ENCODE results near the gene BPNT1. TPM values are rescaled to one million over a fixed set of nuclear protein-coding genes. Genes with fewer than 3 reads are reported as not detected.
"Not testable (repeated sequence)": the region's sequence is repeated elsewhere in the genome, so short reads cannot be mapped to it uniquely, and the experiment has no call there.

BPNT1 gene
- total RNA-seq, 2 donors from 2014 or later = 4.3 to 12.2 TPM

- Histone ChIP-seq H3K36me3 (replicated peaks in 1 of 2; ENCODE audit: insufficient read depth in 1 of 2, low read depth in 2 of 2) (peaks cover 0 to 3% of the 10 kb centered on the region in 2 donors), H3K9me3 (no peaks in the 10 kb centered on the region), H3K4me3 (no peak overlapping the region), H3K27me3 (no peaks in the 10 kb centered on the region), H3K4me1 (peaks cover 3% of the 10 kb centered on the region), H3K27ac (peak overlapping the region in 1 of 4 donors; percentile 23)
- intact Hi-C loops (cut with DNase I) = no loop called here
- DNase-seq = no peak
- TF ChIP-seq POLR2A (IDR thresholded peaks at IDR 0.05) = no peak
- TF ChIP-seq, protein P1, sequence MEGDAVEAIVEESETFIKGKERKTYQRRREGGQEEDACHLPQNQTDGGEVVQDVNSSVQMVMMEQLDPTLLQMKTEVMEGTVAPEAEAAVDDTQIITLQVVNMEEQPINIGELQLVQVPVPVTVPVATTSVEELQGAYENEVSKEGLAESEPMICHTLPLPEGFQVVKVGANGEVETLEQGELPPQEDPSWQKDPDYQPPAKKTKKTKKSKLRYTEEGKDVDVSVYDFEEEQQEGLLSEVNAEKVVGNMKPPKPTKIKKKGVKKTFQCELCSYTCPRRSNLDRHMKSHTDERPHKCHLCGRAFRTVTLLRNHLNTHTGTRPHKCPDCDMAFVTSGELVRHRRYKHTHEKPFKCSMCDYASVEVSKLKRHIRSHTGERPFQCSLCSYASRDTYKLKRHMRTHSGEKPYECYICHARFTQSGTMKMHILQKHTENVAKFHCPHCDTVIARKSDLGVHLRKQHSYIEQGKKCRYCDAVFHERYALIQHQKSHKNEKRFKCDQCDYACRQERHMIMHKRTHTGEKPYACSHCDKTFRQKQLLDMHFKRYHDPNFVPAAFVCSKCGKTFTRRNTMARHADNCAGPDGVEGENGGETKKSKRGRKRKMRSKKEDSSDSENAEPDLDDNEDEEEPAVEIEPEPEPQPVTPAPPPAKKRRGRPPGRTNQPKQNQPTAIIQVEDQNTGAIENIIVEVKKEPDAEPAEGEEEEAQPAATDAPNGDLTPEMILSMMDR (IDR thresholded peaks at IDR 0.05) = no peak
- ATAC-seq = peak; percentile 50
- 44 to 46% methylated on average over 6 of the region's 6 CpGs for WGBS, 2 donors
Measured at GRCh38 chr1:220119043-220119512, 29.5 kb upstream of the BPNT1 start.

DNA sequence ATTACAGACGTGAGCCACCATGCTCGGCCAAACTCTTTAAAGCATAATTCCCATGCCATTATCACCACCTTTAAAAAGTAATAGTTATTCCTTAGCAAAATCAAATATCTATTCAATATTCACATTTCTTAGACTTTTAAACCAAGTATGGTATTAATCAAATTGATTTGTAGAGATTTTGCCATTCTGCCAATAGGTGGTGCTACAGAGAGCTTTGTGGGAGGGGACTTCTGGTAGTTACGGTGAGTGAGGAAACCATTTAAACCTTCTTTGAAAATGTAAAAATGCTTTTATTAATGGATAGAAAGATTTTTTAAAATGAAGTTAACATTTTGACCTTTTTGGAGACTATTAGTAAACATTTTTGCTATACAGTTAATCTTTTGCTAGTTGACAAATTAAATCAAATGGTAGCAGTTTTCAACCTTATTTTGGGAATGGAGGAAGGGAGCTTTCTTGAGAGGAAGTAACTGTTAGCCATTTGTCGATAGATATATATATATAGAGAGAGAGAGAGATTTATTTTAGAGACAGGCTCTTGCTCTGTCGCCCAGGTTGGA lies 23.6 kb upstream of the BPNT1 start:
- ATAC-seq = peak; percentile 55
- 57 to 71% methylated on average over 5 of the region's 5 CpGs for WGBS, 2 donors
- no peaks in the 10 kb centered on the region for H3K27me3 ChIP-seq
- no peaks in the 10 kb centered on the region for H3K4me1 ChIP-seq
- H3K9me3 ChIP-seq = no peaks in the 10 kb centered on the region
- H3K36me3 ChIP-seq (replicated peaks in 1 of 2; ENCODE audit: insufficient read depth in 1 of 2, low read depth in 2 of 2) = peaks cover 3 to 11% of the 10 kb centered on the region in 2 donors
- no peak for TF ChIP-seq POLR2A (IDR thresholded peaks at IDR 0.05)
- TF ChIP-seq, protein P1 (IDR thresholded peaks at IDR 0.05) = peak; percentile 17 to 54 (median 50)
- no peak overlapping the region for H3K4me3 ChIP-seq
- intact Hi-C loops (cut with DNase I) = no loop called here
- H3K27ac ChIP-seq = no peak overlapping the region
- DNase-seq = no peak

GRCh38 chr1:220112600-220112999 lies 23.0 kb upstream of the BPNT1 start:
- H3K4me1 ChIP-seq; H3K9me3 ChIP-seq; H3K4me3 ChIP-seq; intact Hi-C loops (cut with DNase I); ATAC-seq; H3K27me3 ChIP-seq; DNase-seq; H3K27ac ChIP-seq: not testable (repeated sequence)
- peaks cover 3 to 15% of the 10 kb centered on the region in 2 donors for H3K36me3 ChIP-seq (replicated peaks in 1 of 2; ENCODE audit: insufficient read depth in 1 of 2, low read depth in 2 of 2)
- WGBS, 2 donors = 88 to 93% methylated on average over 4 of the region's 4 CpGs

GRCh38 chr1:220110473-220110872 lies 20.9 kb upstream of the BPNT1 start:
- H3K27me3 ChIP-seq; ATAC-seq; DNase-seq; intact Hi-C loops (cut with DNase I); H3K9me3 ChIP-seq; H3K27ac ChIP-seq; H3K4me3 ChIP-seq; H3K4me1 ChIP-seq: not testable (repeated sequence)
- peaks cover 3 to 25% of the 10 kb centered on the region in 2 donors for H3K36me3 ChIP-seq (replicated peaks in 1 of 2; ENCODE audit: insufficient read depth in 1 of 2, low read depth in 2 of 2)
- WGBS, 2 donors = 88 to 90% methylated on average over 6 of the region's 6 CpGs

- peaks cover 10% of the 10 kb centered on the region for H3K4me1 ChIP-seq
- no peak for TF ChIP-seq POLR2A (IDR thresholded peaks at IDR 0.05)
- TF ChIP-seq, protein P1 (IDR thresholded peaks at IDR 0.05) = no peak
- no peak overlapping the region for H3K4me3 ChIP-seq
- no peak for ATAC-seq
- H3K36me3 ChIP-seq (replicated peaks in 1 of 2; ENCODE audit: insufficient read depth in 1 of 2, low read depth in 2 of 2) = peaks cover 0 to 27% of the 10 kb centered on the region in 2 donors
- no peak for DNase-seq
- H3K27ac ChIP-seq = no peak overlapping the region
- intact Hi-C loops (cut with DNase I) = no loop called here
- H3K27me3 ChIP-seq = no peaks in the 10 kb centered on the region
- H3K9me3 ChIP-seq = no peaks in the 10 kb centered on the region
Measured at GRCh38 chr1:220099826-220100225, 10.2 kb upstream of the BPNT1 start.

Data from body of pancreas (tissue), 4 donors.